NCI-H1694 (cell line): ENCODE measurements around the gene RIT1.

Experiments used
- DNase-seq: peaks from one replicate; lab custom pipeline; 2025; lab: John Stamatoyannopoulos, UW

The RIT1 gene

DNA sequence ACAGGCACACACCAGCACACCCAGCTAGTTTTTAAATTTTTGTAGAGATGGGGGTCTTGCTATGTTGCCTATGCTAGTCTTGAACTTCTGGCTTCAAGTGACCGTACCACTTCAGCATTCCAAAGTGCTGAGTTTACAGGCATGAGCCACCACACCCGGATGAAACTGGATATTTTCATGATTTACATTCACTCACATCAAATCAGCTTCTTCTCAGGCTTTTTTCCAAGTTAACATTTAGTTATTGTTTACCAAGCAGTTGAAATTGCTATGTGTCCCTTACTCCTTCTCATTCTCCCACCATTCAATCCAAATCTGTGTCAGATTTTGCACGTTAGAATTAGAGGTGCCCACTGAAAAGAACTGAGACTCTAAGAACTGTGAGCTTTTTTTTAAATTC lies 18.4 kb downstream of the RIT1 start:
- no peak for DNase-seq

- DNase-seq: no peak
Measured at GRCh38 chr1:155890251-155890650, 20.9 kb downstream of the RIT1 start.

DNA sequence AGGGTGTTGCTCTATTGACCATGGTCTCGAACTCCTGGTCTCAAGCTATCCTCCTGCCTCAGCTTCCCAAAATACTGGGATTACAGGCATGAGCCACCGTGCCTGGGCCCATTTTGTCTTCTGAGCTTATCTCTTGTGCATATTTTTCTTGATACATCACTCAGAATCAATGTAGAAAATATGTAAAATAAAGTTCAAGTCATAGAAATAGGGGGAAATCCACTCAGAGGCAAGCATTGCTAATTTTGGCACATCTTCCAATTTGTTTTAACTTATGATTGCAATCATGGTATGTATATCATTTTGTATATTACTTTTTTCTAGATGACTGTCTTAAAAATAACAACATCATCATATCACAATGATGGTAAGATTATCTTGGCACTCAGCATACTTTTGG lies 21.6 kb downstream of the RIT1 start:
- no peak for DNase-seq

GRCh38 chr1:155888481-155888880 lies 22.7 kb downstream of the RIT1 start:
- DNase-seq: no peak

DNA sequence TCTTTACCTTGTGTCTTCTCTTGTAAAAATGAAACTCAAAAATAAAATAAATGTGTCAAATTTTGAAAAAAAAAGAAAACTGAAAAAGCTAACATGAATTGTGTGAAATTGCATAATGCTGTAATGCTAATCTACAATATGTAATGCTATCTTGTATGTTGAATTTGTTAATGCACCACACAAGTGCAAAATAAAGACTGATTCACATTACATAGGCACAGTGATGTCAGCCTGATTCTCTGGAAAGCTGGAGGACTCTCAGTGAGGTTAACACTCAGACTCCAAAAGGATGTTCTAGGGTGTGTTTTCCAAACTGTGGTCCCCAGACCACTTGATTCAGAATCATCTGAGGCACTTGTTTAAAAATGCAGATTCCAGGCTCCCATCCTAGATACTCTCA lies 26.2 kb downstream of the RIT1 start:
- DNase-seq: no peak

- DNase-seq: no peak
Measured at GRCh38 chr1:155884031-155884960, 26.9 kb downstream of the RIT1 start.

DNA sequence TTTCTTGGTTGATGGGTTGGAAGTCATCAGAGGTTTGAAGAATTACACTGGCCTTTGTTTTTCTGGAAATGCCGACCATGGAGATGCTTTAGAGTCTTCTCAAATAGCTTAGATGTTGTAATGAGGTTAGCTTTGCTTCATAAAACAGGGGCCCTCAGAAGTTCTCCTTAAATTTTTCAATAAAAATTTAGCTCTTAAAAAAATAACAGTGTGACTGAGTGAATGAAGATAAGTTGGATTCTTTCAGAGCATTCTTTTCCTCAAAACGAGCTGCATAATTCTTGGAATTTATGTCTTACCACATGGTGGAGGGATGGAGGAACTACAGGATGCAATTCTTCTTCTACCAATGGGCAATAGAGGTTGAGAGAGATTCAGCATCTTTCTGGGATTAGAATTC lies 28.4 kb downstream of the RIT1 start:
- DNase-seq: no peak

DNA sequence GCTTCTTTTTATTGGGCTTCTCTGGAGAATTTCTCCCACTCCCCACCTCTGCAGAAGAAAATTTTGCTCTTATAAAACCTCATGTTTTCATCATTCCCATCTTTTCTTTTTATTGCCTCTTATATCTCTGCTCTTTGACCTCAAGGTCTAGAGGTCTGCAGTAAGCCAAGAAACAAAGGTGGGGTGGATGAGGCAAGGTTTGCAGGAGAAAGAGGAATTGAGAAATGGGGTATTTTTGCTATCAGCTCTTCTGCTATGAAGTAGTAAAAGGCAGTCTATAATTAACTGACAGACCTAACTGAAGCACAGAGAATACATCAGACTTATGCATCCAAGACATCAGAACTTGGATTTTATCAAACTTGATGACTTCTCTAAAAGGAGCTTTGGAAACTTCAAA lies 28.9 kb downstream of the RIT1 start:
- DNase-seq: no peak

DNA sequence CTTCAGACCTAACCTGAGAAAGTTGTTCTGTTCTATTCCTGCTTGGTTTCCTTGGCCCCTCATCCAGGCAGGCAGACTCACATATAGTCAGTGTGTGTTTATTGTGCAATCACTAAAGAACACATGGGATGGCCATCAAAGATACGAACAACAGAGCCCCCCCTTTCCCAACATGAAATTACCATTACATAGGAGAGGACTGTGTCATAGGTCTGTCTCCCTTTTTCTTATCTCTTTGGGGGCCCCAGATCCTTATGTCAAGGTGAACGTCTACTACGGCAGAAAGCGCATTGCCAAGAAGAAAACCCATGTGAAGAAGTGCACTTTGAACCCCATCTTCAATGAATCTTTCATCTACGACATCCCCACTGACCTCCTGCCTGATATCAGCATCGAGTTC lies 30.2 kb downstream of the RIT1 start:
- no peak for DNase-seq

DNA sequence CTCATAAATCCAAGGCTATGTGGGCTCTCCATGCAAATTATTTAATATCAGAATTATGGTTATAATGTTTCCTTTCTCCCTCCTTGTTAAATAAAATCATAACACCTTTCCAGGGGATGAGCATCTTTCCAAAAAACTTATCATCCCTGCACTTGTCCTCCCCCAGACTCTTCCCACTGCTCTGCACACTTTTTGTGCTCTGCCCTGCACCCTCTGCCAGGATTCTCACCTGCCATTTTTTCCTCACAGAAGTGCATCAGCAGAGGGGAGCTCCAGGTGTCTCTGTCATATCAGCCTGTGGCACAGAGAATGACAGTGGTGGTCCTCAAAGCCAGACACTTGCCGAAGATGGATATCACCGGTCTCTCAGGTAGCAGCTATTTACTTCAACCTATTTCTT lies 30.9 kb downstream of the RIT1 start:
- DNase-seq: no peak

DNA sequence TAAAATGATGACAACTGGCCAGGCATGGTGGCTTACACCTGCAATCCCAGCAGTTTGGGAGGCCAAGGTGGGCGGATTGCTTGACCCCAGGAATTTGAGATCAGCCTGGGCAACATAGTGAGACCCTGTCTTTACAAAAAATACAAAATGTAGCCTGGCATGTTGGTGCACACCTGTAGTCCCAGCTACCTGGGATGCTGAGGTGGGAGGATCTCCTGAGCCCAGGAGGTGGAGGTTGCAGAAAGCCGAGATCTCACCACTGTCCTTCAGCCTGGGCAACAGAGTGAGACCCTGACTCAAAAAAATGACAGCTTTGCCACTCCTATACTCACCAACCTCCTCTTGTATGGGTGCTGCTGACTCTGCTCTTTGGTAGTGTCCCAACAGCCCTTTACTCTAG lies 33.2 kb downstream of the RIT1 start:
- DNase-seq: no peak

DNA sequence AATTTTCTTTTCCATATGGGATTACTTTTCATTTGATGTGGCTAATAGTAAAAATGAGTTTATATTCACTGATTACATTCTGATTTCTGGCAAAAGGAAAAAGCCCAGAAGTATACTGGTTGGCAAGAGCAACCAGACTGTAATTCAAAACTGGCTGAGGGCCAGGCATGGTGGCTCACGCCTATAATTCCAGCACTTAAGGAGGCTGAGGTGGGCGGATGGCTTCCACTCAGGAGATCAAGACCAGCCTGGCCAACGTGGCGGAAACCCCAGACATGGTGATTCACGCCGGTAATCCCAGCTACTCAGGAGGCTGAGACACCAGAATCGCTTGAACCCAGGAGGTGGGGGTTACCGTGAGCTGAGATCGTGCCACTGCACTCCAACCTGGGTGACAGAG lies 37.3 kb downstream of the RIT1 start:
- DNase-seq: no peak

GRCh38 chr1:155872527-155872926 lies 38.6 kb downstream of the RIT1 start:
- no peak for DNase-seq

DNA sequence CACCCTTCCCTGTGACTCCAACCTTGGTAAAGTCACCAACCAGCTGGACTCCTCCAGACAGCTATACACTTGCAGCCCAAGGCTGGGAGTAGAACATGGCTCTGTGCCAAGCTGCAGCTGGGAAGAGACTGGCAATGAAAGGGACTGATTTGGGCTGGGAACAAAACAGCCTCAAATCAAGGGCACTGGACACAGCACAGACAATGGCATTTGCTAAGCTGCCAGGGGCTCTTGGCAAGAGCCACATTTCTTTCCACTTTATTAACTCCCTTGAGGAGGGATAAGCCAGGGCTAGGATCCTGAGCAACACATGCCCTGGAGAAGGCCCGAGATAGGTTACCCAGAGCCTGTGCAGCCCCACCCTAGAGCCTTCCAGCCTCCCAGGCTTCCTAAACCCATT lies 39.8 kb downstream of the RIT1 start:
- DNase-seq: peak; percentile 43

GRCh38 chr1:155867766-155868165 lies 43.4 kb downstream of the RIT1 start:
- no peak for DNase-seq

DNA sequence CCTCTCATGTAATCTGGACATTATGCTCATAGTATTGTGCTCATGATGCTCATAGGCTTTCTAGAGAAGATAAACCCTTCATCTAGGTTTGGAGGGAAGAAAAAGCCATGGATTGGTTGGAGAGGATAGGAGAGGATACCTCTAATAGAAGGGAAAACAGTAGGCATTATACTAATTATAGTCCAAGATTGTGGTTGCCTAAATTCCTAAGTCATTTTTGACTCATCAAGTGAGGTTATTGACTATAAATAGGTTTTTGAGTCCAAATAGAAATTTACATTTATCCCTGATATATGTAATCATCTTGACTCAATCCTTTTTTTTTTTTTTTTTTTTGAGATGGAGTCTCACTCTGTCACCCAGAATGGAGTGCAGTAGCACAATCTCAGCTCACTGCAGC lies 46.8 kb downstream of the RIT1 start:
- DNase-seq: no peak

GRCh38 chr1:155861896-155862295 lies 49.3 kb downstream of the RIT1 start:
- DNase-seq: no peak

DNA sequence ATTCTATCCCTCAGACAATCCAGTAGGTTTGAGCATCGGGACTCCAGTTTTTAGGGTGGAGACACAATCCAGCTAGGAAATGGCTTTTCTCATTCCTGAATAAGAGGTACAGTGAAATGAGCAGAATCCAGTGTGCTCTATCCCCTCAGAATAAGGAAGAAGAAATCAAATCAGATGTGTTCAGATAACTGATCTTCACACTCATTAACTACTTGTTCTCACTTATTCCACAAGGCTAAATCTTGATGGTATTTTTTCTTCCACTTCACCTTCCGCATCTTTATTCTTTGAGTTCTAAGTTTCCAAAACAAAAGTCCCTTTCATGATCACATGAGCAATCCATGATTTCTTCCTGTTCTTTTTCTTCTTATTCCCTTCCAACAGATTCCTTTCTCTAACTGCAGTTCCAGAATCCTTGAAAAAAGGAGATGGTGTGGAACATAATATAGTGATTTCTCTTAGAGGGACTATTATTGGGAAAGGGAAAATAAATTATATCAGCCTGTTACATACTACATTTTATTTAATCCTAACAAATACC lies 50.1 kb downstream of the RIT1 start:
- DNase-seq: peak; percentile 48

DNA sequence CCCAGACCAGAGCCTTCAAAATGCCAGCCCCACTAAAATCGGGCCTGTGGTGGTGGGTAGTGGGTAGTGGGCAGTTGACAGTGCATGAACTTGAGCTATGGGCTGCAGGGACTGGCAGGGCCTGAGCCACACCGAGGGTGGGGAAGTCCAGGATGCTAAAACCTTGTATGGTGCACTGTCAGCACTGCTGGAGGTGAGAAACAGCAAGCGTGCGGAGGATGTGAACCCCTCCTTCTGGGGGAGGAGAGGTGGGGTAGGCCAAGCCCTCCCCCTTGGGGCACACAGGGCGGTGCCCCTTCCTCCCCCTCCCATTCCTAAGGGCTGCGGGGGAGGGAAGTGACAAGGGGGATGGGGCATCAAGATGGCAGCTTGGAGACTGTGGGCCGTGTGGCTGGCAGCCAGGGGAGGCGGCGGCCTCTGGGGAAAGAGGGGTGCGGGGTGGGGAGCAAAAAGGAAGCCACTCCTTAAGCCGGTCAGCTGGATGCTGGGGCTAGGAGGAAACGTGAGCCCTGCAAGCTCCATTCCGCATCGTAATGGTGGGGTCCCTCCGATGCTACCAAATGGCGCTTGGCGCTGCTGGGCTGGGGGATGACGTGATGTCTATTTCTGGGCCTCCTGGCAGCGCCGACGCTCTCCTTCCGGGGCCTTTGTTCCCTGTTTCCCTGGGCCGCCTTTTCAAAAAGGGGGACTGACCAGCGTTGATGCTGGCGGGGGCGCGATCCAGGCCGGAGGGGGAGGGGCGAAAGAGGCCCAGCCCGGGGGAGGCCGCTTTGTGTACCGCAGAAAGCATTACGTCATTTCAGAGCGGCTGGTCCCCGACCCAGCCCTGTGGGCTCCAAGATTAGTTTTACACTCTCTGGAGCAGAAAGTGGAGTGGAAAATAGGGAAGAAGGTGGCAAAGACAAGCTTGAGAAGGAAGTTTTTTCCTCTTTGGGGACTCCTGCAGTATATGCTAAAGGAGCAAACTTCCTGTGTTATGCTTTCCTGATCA lies 51.0 kb downstream of the RIT1 start:
- DNase-seq: peak; percentile 98

DNA sequence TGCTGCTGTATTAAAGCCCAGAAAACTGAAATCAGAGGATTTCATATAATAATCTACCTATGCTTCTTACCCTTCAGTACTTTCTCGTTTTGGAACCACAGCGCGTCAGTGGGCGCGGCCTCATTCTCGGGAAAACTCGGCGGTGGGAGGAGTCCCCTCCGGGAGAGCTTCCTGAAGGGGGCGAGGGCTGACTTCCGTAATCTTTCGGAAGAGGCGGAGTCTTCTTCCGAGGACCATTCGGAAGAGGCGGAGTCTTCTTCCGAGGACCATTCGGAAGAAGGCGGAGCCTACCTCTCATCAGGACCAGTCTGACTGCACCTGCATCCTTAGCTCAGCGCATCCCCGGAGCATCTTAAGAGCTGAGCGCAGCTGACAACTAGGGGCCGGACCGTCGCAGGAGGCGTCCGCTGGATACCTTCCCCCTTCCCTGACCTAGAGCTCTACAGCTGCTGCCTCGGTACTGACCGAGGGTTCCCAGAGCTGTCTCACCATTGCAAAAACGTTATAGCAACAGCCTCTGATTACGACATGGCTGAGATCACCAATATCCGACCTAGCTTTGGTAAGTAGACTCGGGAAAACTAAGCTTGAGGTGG lies 51.8 kb downstream of the RIT1 start, which contains the start of gene SYT11:
SYT11 (plus strand) TSS at position 334 of the 596 bp plus-strand sequence; CDS start at position 529, 195 bp downstream.
- DNase-seq: peak; percentile 100

DNA sequence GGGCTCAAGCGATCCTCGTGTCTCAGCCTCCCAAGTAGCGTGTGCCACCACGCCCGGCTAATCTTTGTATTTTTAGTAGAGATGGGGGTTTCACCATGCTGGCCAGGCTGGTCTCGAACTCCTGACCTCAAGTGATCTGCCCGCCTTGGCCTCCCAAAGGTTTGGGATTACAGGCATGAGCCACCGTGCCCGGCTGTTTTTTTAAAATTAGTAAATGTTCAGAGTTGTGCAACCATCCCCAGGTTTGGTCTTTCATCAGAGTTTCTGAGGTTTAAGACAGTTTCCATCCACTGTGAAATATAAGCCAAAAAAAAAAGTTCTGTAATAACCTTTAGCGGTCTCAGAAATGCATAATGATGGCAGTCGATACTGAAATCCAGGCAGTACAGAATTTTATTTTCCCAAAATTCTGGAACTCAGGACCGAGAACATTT lies 52.3 kb downstream of the RIT1 start:
- no peak for DNase-seq
